Fibroblast of villous mesenchyme (primary cell): ENCODE data around the gene MGST1. TPM values are rescaled to one million over a fixed set of nuclear protein-coding genes. Genes with fewer than 3 reads are reported as not detected.
"Not testable (repeated sequence)": the region's sequence is repeated elsewhere in the genome, so short reads cannot be mapped to it uniquely, and the experiment has no call there.

ENCODE experiments used
- DNase-seq: peaks from one replicate; pipeline ENCODE4 v3.0.0-alpha.2; 2010; ENCODE audit warnings: low read depth
- H3K4me3 ChIP-seq: 2 replicates; pipeline ENCODE4 v1.5.1; 2011; ENCODE audit warnings: low read depth, mild to moderate bottlenecking, low read length
- CTCF ChIP-seq: IDR thresholded peaks from 2 replicates; pipeline ENCODE4 v1.5.1; 2012; ENCODE audit warnings: low read depth, mild to moderate bottlenecking, low read length; ENCODE audit not compliant: insufficient read depth
- total RNA-seq: library from RNA; depleted of rRNA; stranded (reverse); fragments of >200 nt; gene quantifications from 2 replicates; pipeline ENCODE4 v1.2.3, GENCODE V29; 2012

Gene MGST1
- total RNA-seq, 1 donor: 169 TPM

DNA sequence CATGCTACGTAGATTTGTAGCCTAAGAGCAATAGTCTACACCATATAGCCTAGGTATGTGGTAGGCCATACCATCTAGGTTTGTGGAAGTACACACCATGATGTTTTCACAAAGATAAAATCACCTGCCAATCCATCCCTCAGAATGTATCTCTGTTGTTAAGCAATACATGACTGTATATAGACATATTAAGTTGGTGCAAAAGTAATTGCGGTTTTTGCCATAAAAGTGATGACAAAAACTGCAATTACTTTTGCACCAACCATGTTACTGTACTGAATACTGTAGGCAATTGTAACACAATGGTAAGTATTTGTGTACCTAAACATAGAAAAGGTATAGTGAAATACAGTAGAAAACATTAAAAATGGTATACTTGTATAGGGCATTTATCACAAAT is 40.5 kb downstream of the MGST1 start:
- H3K4me3 ChIP-seq: no peak overlapping the region
- no peak for TF ChIP-seq CTCF
- DNase-seq: no peak

DNA sequence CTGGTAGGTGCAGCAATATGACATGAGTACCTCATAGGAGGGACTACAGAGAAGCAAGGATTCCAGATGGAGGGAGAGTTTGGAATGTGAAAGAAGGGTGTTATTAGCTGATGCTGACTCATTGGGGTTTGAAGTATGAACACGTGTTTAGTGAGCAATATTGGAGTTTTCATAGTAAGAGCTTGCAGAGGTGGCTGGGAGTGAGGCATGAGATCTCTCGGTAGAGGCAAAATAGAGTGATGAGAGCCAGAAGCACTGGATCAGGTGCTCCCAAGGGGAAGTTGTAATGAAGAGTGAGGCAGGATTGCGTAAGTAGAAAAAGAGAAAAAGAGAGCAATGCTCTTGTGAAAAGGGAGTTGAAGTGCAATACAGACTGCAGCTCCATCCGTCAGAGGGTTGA is 42.1 kb downstream of the MGST1 start:
- H3K4me3 ChIP-seq: no peak overlapping the region
- peak; percentile 78 for DNase-seq
- TF ChIP-seq CTCF: no peak

DNA sequence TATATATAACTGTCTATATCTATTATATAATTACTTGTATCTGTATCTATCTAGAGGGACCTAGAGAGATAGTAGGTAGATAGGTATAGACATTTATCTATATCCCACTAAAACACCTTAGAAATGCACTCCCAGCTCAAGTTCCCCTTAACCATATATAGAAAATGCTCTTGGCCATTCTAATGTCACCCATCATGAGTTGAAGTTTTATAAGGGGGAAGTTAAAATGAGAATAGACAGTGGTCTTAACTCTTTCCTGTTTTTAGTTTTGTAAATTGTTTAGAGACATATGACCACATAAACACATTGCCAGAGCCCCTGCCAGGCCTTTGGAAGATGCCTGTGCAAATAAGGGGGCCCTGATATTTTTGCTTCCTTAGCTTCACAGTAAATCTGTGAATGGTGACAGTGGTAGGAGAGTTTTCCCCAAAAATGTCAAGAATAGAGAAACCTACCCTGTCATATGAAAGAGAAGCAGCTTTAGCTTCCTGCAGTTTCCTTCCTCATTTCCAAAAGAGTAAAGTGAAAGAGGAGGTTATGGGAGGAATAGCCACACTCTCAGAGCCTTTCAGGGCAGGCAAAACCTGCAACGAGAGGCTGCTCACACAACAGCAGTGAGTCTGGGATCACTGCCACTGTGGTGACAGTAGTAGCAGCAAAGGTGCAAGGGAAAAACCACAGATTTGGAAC is 45.5 kb downstream of the MGST1 start:
- TF ChIP-seq CTCF: no peak
- no peak for DNase-seq
- H3K4me3 ChIP-seq: no peak overlapping the region

DNA sequence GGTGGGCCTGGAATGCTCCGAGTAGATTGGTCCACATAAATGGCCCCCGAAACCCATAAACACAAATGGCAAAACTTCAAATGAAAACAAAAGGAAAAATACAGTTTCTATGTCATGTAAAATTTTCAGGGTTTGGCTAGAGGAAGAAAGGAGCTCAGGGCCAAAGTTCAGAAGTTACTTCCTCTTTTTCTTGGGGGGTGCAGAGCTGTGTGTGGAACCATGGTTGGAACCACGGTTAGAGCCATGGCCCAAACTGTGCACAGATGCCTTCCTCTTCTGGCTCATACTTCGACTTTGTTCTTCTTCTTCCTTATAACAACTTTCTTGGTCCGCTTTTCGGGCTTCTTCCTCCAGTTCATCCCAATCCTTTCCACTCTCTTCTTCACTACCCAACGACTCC is 51.7 kb downstream of the MGST1 start:
- H3K4me3 ChIP-seq: no peak overlapping the region
- DNase-seq: no peak
- no peak for TF ChIP-seq CTCF

DNA sequence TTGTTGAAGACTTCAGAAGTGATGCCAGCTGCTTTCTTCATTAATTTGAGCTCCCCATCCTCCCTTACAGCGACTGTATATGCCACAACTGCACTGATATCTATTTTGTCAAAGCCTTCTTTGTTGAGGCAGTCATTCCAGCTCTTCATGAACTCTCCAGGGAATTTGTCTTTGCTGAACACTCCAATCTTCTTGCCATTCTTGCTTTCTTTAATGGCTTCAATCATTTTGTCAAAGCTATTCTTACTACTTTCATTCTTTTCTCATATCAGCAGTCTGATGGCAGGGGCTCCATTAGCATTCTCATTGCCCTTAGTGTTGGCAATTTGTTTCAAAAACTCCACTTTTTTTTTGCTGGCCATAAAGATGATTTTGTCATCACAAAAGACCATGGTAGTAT is 54.4 kb downstream of the MGST1 start:
- not testable (repeated sequence) for H3K4me3 ChIP-seq, DNase-seq

DNA sequence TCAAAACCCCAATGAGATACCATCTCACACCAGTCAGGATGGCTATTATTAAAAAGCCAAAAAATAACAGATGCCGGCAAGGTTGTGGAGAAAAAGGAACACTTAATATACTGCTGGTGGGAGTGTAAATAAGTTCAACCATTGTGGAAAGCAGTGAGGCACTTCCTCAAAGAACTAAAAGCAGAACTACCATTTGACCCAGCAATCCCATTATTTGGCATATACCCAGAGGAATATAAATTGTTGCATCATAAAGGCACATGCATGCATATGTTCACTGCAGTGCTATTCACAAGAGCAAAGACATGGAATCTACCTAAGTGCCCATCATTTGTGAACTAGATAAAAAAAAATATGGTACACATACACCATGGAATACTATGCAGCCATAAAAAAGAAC is 59.9 kb downstream of the MGST1 start:
- DNase-seq: no peak
- TF ChIP-seq CTCF: no peak

More for the DNA sequence above, 59.9 kb downstream of the MGST1 start:
- no peak overlapping the region for H3K4me3 ChIP-seq

Other genes with a start within 250 kb of the MGST1 start
- not detected in 2 replicates for gene SLC15A5, start 70.0 kb upstream of the MGST1 start, total RNA-seq